Measurements from ENCODE around the gene FBXO31.

Gene FBXO31

GRCh38 chr16:87323727-87324410 lies 59.7 kb downstream of the FBXO31 start:
- no peaks in the 10 kb centered on the region for H3K27me3 ChIP-seq (ENCODE audit: control insufficient read depth in 1 of 2, insufficient read depth in 2 of 2, low read length in 2 of 2)
- peaks cover 18% of the 10 kb centered on the region for H3K4me1 ChIP-seq (ENCODE audit: control insufficient read depth, insufficient read depth, low read length)
- no peak overlapping the region for H3K27ac ChIP-seq (ENCODE audit: low read length)
- H3K4me3 ChIP-seq (ENCODE audit: low read length in 2 of 2), result no peak overlapping the region
- no peak overlapping the region for H3K9ac ChIP-seq (ENCODE audit: low read length in 2 of 2)
- no peaks in the 10 kb centered on the region for H3K9me3 ChIP-seq (ENCODE audit: control insufficient read depth in 2 of 2, low read length in 2 of 2)
- H3K36me3 ChIP-seq (ENCODE audit: control insufficient read depth in 2 of 2, insufficient read depth in 2 of 2, low read length in 2 of 2), result peaks cover 4 to 5% of the 10 kb centered on the region in 2 donors

GRCh38 chr16:87322833-87323726 lies 60.5 kb downstream of the FBXO31 start:
- peaks cover 22% of the 10 kb centered on the region for H3K4me1 ChIP-seq (ENCODE audit: control insufficient read depth, insufficient read depth, low read length)
- no peak overlapping the region for H3K4me3 ChIP-seq (ENCODE audit: low read length in 2 of 2)
- H3K27me3 ChIP-seq (ENCODE audit: control insufficient read depth in 1 of 2, insufficient read depth in 2 of 2, low read length in 2 of 2), result no peaks in the 10 kb centered on the region
- H3K36me3 ChIP-seq (ENCODE audit: control insufficient read depth in 2 of 2, insufficient read depth in 2 of 2, low read length in 2 of 2), result peaks cover 0 to 2% of the 10 kb centered on the region in 2 donors
- no peak overlapping the region for H3K9ac ChIP-seq (ENCODE audit: low read length in 2 of 2)
- no peak overlapping the region for H3K27ac ChIP-seq (ENCODE audit: low read length)
- H3K9me3 ChIP-seq (ENCODE audit: control insufficient read depth in 2 of 2, low read length in 2 of 2), result no peaks in the 10 kb centered on the region

- Histone ChIP-seq H3K4me3 (ENCODE audit: low read length in 2 of 2) (no peak overlapping the region), H3K27me3 (ENCODE audit: control insufficient read depth in 1 of 2, insufficient read depth in 2 of 2, low read length in 2 of 2) (no peaks in the 10 kb centered on the region), H3K9ac (ENCODE audit: low read length in 2 of 2) (no peak overlapping the region), H3K4me1 (ENCODE audit: control insufficient read depth, insufficient read depth, low read length) (peaks cover 24% of the 10 kb centered on the region), H3K36me3 (ENCODE audit: control insufficient read depth in 2 of 2, insufficient read depth in 2 of 2, low read length in 2 of 2) (peaks cover 0 to 2% of the 10 kb centered on the region in 2 donors), H3K27ac (ENCODE audit: low read length) (no peak overlapping the region), H3K9me3 (ENCODE audit: control insufficient read depth in 2 of 2, low read length in 2 of 2) (no peaks in the 10 kb centered on the region)
Observed at GRCh38 chr16:87322360-87322759, 61.2 kb downstream of the FBXO31 start.

- Histone ChIP-seq H3K4me3 (ENCODE audit: low read length in 2 of 2) (no peak overlapping the region), H3K9ac (ENCODE audit: low read length in 2 of 2) (no peak overlapping the region), H3K9me3 (ENCODE audit: control insufficient read depth in 2 of 2, low read length in 2 of 2) (no peaks in the 10 kb centered on the region), H3K4me1 (ENCODE audit: control insufficient read depth, insufficient read depth, low read length) (peaks cover 24% of the 10 kb centered on the region), H3K36me3 (ENCODE audit: control insufficient read depth in 2 of 2, insufficient read depth in 2 of 2, low read length in 2 of 2) (no peaks in the 10 kb centered on the region), H3K27me3 (ENCODE audit: control insufficient read depth in 1 of 2, insufficient read depth in 2 of 2, low read length in 2 of 2) (no peaks in the 10 kb centered on the region), H3K27ac (ENCODE audit: low read length) (no peak overlapping the region)
Observed at GRCh38 chr16:87321336-87322107, 62.1 kb downstream of the FBXO31 start.

GRCh38 chr16:87320510-87321227 lies 62.9 kb downstream of the FBXO31 start:
- no peaks in the 10 kb centered on the region for H3K36me3 ChIP-seq (ENCODE audit: control insufficient read depth in 2 of 2, insufficient read depth in 2 of 2, low read length in 2 of 2)
- no peak overlapping the region for H3K9ac ChIP-seq (ENCODE audit: low read length in 2 of 2)
- H3K27me3 ChIP-seq (ENCODE audit: control insufficient read depth in 1 of 2, insufficient read depth in 2 of 2, low read length in 2 of 2), result no peaks in the 10 kb centered on the region
- H3K9me3 ChIP-seq (ENCODE audit: control insufficient read depth in 2 of 2, low read length in 2 of 2), result no peaks in the 10 kb centered on the region
- no peak overlapping the region for H3K27ac ChIP-seq (ENCODE audit: low read length)
- H3K4me1 ChIP-seq (ENCODE audit: control insufficient read depth, insufficient read depth, low read length), result peaks cover 24% of the 10 kb centered on the region
- H3K4me3 ChIP-seq (ENCODE audit: low read length in 2 of 2), result no peak overlapping the region

GRCh38 chr16:87319997-87320491 lies 63.5 kb downstream of the FBXO31 start:
- H3K9me3 ChIP-seq (ENCODE audit: control insufficient read depth in 2 of 2, low read length in 2 of 2), result no peaks in the 10 kb centered on the region
- H3K27ac ChIP-seq (ENCODE audit: low read length), result no peak overlapping the region
- H3K4me1 ChIP-seq (ENCODE audit: control insufficient read depth, insufficient read depth, low read length), result peaks cover 20% of the 10 kb centered on the region
- no peaks in the 10 kb centered on the region for H3K27me3 ChIP-seq (ENCODE audit: control insufficient read depth in 1 of 2, insufficient read depth in 2 of 2, low read length in 2 of 2)
- H3K4me3 ChIP-seq (ENCODE audit: low read length in 2 of 2), result no peak overlapping the region
- no peak overlapping the region for H3K9ac ChIP-seq (ENCODE audit: low read length in 2 of 2)
- H3K36me3 ChIP-seq (ENCODE audit: control insufficient read depth in 2 of 2, insufficient read depth in 2 of 2, low read length in 2 of 2), result no peaks in the 10 kb centered on the region

GRCh38 chr16:87319011-87319410 lies 64.6 kb downstream of the FBXO31 start:
- peaks cover 12% of the 10 kb centered on the region for H3K4me1 ChIP-seq (ENCODE audit: control insufficient read depth, insufficient read depth, low read length)
- no peaks in the 10 kb centered on the region for H3K27me3 ChIP-seq (ENCODE audit: control insufficient read depth in 1 of 2, insufficient read depth in 2 of 2, low read length in 2 of 2)
- no peak overlapping the region for H3K9ac ChIP-seq (ENCODE audit: low read length in 2 of 2)
- no peak overlapping the region for H3K27ac ChIP-seq (ENCODE audit: low read length)
- no peaks in the 10 kb centered on the region for H3K36me3 ChIP-seq (ENCODE audit: control insufficient read depth in 2 of 2, insufficient read depth in 2 of 2, low read length in 2 of 2)
- H3K9me3 ChIP-seq (ENCODE audit: control insufficient read depth in 2 of 2, low read length in 2 of 2), result no peaks in the 10 kb centered on the region
- H3K4me3 ChIP-seq (ENCODE audit: low read length in 2 of 2), result no peak overlapping the region

GRCh38 chr16:87317750-87318644 lies 65.6 kb downstream of the FBXO31 start:
- H3K4me1 ChIP-seq (ENCODE audit: control insufficient read depth, insufficient read depth, low read length), result peaks cover 12% of the 10 kb centered on the region
- H3K9me3 ChIP-seq (ENCODE audit: control insufficient read depth in 2 of 2, low read length in 2 of 2), result no peaks in the 10 kb centered on the region
- no peaks in the 10 kb centered on the region for H3K27me3 ChIP-seq (ENCODE audit: control insufficient read depth in 1 of 2, insufficient read depth in 2 of 2, low read length in 2 of 2)
- peak overlapping the region; percentile 93 for H3K9ac ChIP-seq (ENCODE audit: low read length in 2 of 2)
- peak overlapping the region; percentile 89 for H3K27ac ChIP-seq (ENCODE audit: low read length)
- H3K36me3 ChIP-seq (ENCODE audit: control insufficient read depth in 2 of 2, insufficient read depth in 2 of 2, low read length in 2 of 2), result no peaks in the 10 kb centered on the region
- peak overlapping the region; percentile 87 to 89 for H3K4me3 ChIP-seq (ENCODE audit: low read length in 2 of 2)

GRCh38 chr16:87316923-87317749 lies 66.4 kb downstream of the FBXO31 start, which contains the start of gene C16orf95:
TSS of gene C16orf95 (minus strand) at chr16:87317392. CDS start at chr16:87317242, 150 bp downstream.
- Histone ChIP-seq H3K4me1 (ENCODE audit: control insufficient read depth, insufficient read depth, low read length) (peaks cover 12% of the 10 kb centered on the region), H3K27me3 (ENCODE audit: control insufficient read depth in 1 of 2, insufficient read depth in 2 of 2, low read length in 2 of 2) (no peaks in the 10 kb centered on the region), H3K9me3 (ENCODE audit: control insufficient read depth in 2 of 2, low read length in 2 of 2) (no peaks in the 10 kb centered on the region), H3K4me3 (ENCODE audit: low read length in 2 of 2) (peak within 1 kb of the TSS; percentile 87 to 89), H3K9ac (ENCODE audit: low read length in 2 of 2) (peak within 1 kb of the TSS; percentile 93), H3K27ac (ENCODE audit: low read length) (peak within 1 kb of the TSS; percentile 89), H3K36me3 (ENCODE audit: control insufficient read depth in 2 of 2, insufficient read depth in 2 of 2, low read length in 2 of 2) (no peaks in the 10 kb centered on the region)
